Neural cell (in vitro differentiated cells): ENCODE data around the gene MYG1. TPM values are rescaled to one million over a fixed set of nuclear protein-coding genes. Genes with fewer than 3 reads are reported as not detected.

Experiments used
- H2AFZ ChIP-seq: fragments of 200-600, 300-800 bp; sonication (generic), shearing (Covaris generic); 2 replicates; pipeline ENCODE4 v1.6.0; 2014; ENCODE audit warnings: low read depth, mild to moderate bottlenecking, antibody characterized with exemption, low read length, moderate library complexity
- H3F3A ChIP-seq: fragments of 200-600 bp; shearing (Covaris generic); 2 replicates; pipeline ENCODE4 v1.6.1; 2016; ENCODE audit warnings: mild to moderate bottlenecking, moderate library complexity, mixed read lengths, antibody characterized with exemption, low read length; ENCODE audit not compliant: insufficient read depth, poor library complexity, severe bottlenecking
- H3K27ac ChIP-seq: fragments of 200-600, 300-800 bp; sonication (generic), shearing (Covaris generic); 2 replicates; pipeline ENCODE4 v1.5.1; 2014; ENCODE audit warnings: mild to moderate bottlenecking, low read length, moderate library complexity
- H3K27me3 ChIP-seq: fragments of 300-800, 200-600 bp; sonication (generic), shearing (Covaris generic); 2 replicates; pipeline ENCODE4 v1.6.0; 2014; ENCODE audit warnings: mild to moderate bottlenecking, low read depth, low read length, moderate library complexity; ENCODE audit not compliant: insufficient read depth
- H3K36me3 ChIP-seq: fragments of 300-800, 200-600 bp; sonication (generic), shearing (Covaris generic); 2 replicates; pipeline ENCODE4 v1.5.1; 2014; ENCODE audit warnings: mild to moderate bottlenecking, antibody characterized with exemption, low read length, moderate library complexity; ENCODE audit not compliant: insufficient read depth
- H3K4me2 ChIP-seq: fragments of 300-800, 200-600 bp; sonication (generic), shearing (Covaris generic); 2 replicates; pipeline ENCODE4 v1.6.0; 2014; ENCODE audit warnings: mild to moderate bottlenecking, low read length
- H3K4me3 ChIP-seq: fragments of 300-800, 200-600 bp; sonication (generic), shearing (Covaris generic); 2 replicates; pipeline ENCODE4 v1.5.1; 2014; ENCODE audit warnings: mild to moderate bottlenecking, low read length, moderate library complexity
- H3K79me2 ChIP-seq: fragments of 200-600 bp; shearing (Covaris generic); replicated peaks from 2 replicates; pipeline ENCODE4 v1.6.0; 2014; ENCODE audit warnings: mild to moderate bottlenecking, low read length, moderate library complexity; ENCODE audit not compliant: insufficient read depth
- H3K9ac ChIP-seq: fragments of 300-800, 200-600 bp; sonication (generic), shearing (Covaris generic); 2 replicates; pipeline ENCODE4 v1.6.1; 2016; ENCODE audit warnings: mild to moderate bottlenecking, low read length, mixed read lengths
- H3K9me2 ChIP-seq: fragments of 200-600 bp; shearing (Covaris generic); 2 replicates; pipeline ENCODE4 v1.6.1; 2016; ENCODE audit warnings: mild to moderate bottlenecking, low read length, mixed read lengths; ENCODE audit not compliant: insufficient read depth
- H3K9me3 ChIP-seq: fragments of 200-600, 300-800 bp; sonication (generic), shearing (Covaris generic); 2 replicates; pipeline ENCODE4 v1.6.1; 2016; ENCODE audit warnings: mild to moderate bottlenecking, mixed run types, low read length, moderate library complexity, mixed read lengths
- H4K20me1 ChIP-seq: fragments of 200-600 bp; shearing (Covaris generic); 2 replicates; pipeline ENCODE4 v1.6.1; 2016; ENCODE audit warnings: mild to moderate bottlenecking, mixed run types; ENCODE audit not compliant: insufficient read depth
- CTCF ChIP-seq: fragments of 450-650 bp; IDR thresholded peaks from 2 replicates; pipeline ENCODE4 v1.5.1; 2014; ENCODE audit warnings: antibody characterized with exemption, mild to moderate bottlenecking, moderate library complexity; ENCODE audit not compliant: poor library complexity, severe bottlenecking
- EP300 ChIP-seq: fragments of 450-650 bp; conservative IDR thresholded peaks from 2 replicates; pipeline ENCODE4 v1.6.1; 2014; ENCODE audit warnings: antibody characterized with exemption, mild to moderate bottlenecking, moderate library complexity; ENCODE audit not compliant: poor library complexity, severe bottlenecking
- EZH2 ChIP-seq: fragments of 200-600, 300-800 bp; shearing (Covaris generic), sonication (generic); IDR thresholded peaks from 2 replicates; pipeline ENCODE4 v1.6.1; 2014; ENCODE audit warnings: antibody characterized with exemption, low read length, borderline replicate concordance, mild to moderate bottlenecking; ENCODE audit not compliant: insufficient read depth, poor library complexity, severe bottlenecking
- MXI1 ChIP-seq: fragments of 450-650 bp; conservative IDR thresholded peaks from 2 replicates; pipeline ENCODE4 v1.6.1; 2014; ENCODE audit warnings: antibody characterized with exemption, mild to moderate bottlenecking; ENCODE audit not compliant: poor library complexity, severe bottlenecking
- POLR2AphosphoS5 ChIP-seq: IDR thresholded peaks from 2 replicates; pipeline ENCODE4 v1.6.1; 2012
- RAD21 ChIP-seq: fragments of 450-650 bp; conservative IDR thresholded peaks from 2 replicates; pipeline ENCODE4 v1.6.1; 2014; ENCODE audit warnings: antibody characterized with exemption, mild to moderate bottlenecking, moderate library complexity
- SMC3 ChIP-seq: fragments of 450-650 bp; conservative IDR thresholded peaks from 2 replicates; pipeline ENCODE4 v1.6.1; 2014; ENCODE audit warnings: antibody characterized with exemption, mild to moderate bottlenecking, moderate library complexity; ENCODE audit not compliant: poor library complexity
- TAF1 ChIP-seq: IDR thresholded peaks from 2 replicates; pipeline ENCODE4 v1.6.1; 2012; ENCODE audit warnings: low read depth
- polyA plus RNA-seq: library from polyadenylated mRNA; depleted of rRNA; stranded (reverse); fragments of >200 nt; gene quantifications from 2 replicates; pipeline ENCODE4 v1.2.3, GENCODE V29; 2014
- TF ChIP-seq, protein P1 (sequence below): IDR thresholded peaks from 2 replicates; pipeline ENCODE4 v1.6.1; 2012; ENCODE audit warnings: borderline replicate concordance

MYG1 gene
- polyA plus RNA-seq, 1 donor from 2014 or later, result 70.5 TPM

GRCh38 chr12:53267999-53268629 is 31.4 kb upstream of the MYG1 start, which contains the start of gene ESPL1:
Gene ESPL1 (plus strand): TSS chr12:53268299. CDS start chr12:53268767, 468 bp downstream.
- H3K4me3 ChIP-seq, result peak within 1 kb of the TSS; percentile 84
- TF ChIP-seq RAD21, result peak; percentile 52
- TF ChIP-seq CTCF, result peak; percentile 64
- TF ChIP-seq TAF1, result no peak
- TF ChIP-seq MXI1, result peak; percentile 96
- TF ChIP-seq EP300, result peak; percentile 22
- TF ChIP-seq, protein P1, sequence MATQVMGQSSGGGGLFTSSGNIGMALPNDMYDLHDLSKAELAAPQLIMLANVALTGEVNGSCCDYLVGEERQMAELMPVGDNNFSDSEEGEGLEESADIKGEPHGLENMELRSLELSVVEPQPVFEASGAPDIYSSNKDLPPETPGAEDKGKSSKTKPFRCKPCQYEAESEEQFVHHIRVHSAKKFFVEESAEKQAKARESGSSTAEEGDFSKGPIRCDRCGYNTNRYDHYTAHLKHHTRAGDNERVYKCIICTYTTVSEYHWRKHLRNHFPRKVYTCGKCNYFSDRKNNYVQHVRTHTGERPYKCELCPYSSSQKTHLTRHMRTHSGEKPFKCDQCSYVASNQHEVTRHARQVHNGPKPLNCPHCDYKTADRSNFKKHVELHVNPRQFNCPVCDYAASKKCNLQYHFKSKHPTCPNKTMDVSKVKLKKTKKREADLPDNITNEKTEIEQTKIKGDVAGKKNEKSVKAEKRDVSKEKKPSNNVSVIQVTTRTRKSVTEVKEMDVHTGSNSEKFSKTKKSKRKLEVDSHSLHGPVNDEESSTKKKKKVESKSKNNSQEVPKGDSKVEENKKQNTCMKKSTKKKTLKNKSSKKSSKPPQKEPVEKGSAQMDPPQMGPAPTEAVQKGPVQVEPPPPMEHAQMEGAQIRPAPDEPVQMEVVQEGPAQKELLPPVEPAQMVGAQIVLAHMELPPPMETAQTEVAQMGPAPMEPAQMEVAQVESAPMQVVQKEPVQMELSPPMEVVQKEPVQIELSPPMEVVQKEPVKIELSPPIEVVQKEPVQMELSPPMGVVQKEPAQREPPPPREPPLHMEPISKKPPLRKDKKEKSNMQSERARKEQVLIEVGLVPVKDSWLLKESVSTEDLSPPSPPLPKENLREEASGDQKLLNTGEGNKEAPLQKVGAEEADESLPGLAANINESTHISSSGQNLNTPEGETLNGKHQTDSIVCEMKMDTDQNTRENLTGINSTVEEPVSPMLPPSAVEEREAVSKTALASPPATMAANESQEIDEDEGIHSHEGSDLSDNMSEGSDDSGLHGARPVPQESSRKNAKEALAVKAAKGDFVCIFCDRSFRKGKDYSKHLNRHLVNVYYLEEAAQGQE, result no peak
- no peak for TF ChIP-seq POLR2AphosphoS5
- TF ChIP-seq SMC3, result peak; percentile 61
- TF ChIP-seq EZH2, result no peak
- no peaks in the 10 kb centered on the region for H3K9me3 ChIP-seq
- H3F3A ChIP-seq, result no peaks in the 10 kb centered on the region
- H3K27ac ChIP-seq, result no peak within 1 kb of the TSS
- H3K36me3 ChIP-seq, result no peaks in the 10 kb centered on the region
- no peaks in the 10 kb centered on the region for H3K27me3 ChIP-seq
- no peaks in the 10 kb centered on the region for H3K9me2 ChIP-seq
- peak within 1 kb of the TSS; percentile 12 for H2AFZ ChIP-seq
- H4K20me1 ChIP-seq, result no peaks in the 10 kb centered on the region
- peak within 1 kb of the TSS; percentile 97 for H3K4me2 ChIP-seq
- H3K79me2 ChIP-seq, result no peaks in the 10 kb centered on the region
- H3K9ac ChIP-seq, result no peak within 1 kb of the TSS

DNA sequence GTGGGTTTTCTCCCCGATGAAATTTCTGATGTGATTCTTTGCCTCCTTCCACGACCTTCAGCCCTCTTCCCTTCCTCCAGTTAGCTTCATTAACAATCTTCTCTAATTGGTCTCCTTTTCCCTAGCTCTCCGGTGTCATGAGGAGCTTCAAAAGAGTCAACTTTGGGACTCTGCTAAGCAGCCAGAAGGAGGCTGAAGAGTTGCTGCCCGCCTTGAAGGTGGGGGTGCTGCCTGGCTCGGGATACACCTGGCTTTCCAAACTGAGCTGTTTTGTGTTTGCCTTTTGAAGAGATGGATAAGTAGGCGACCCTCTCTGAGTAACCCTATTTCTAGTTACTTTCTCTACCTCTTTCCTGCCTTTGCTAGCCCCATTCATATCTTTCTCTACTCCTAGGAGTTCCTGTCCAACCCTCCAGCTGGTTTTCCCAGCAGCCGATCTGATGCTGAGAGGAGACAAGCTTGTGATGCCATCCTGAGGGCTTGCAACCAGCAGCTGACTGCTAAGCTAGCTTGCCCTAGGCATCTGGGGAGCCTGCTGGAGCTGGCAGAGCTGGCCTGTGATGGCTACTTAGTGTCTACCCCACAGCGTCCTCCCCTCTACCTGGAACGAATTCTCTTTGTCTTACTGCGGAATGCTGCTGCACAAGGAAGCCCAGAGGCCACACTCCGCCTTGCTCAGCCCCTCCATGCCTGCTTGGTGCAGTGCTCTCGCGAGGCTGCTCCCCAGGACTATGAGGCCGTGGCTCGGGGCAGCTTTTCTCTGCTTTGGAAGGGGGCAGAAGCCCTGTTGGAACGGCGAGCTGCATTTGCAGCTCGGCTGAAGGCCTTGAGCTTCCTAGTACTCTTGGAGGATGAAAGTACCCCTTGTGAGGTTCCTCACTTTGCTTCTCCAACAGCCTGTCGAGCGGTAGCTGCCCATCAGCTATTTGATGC is 30.6 kb upstream of the MYG1 start:
- Histone ChIP-seq H3K4me2 (peak overlapping the region; percentile 97), H3K36me3 (no peaks in the 10 kb centered on the region), H3K9me2 (no peaks in the 10 kb centered on the region), H3K27me3 (no peaks in the 10 kb centered on the region), H3K4me3 (peak overlapping the region; percentile 84), H4K20me1 (no peaks in the 10 kb centered on the region), H3K9ac (no peak overlapping the region), H3K9me3 (no peaks in the 10 kb centered on the region), H3K27ac (no peak overlapping the region), H2AFZ (no peak overlapping the region), H3F3A (no peaks in the 10 kb centered on the region), H3K79me2 (no peaks in the 10 kb centered on the region)
- TF ChIP-seq CTCF, result no peak
- TF ChIP-seq POLR2AphosphoS5, result no peak
- TF ChIP-seq RAD21, result no peak
- no peak for TF ChIP-seq MXI1
- no peak for TF ChIP-seq EZH2
- TF ChIP-seq, protein P1, result no peak
- TF ChIP-seq SMC3, result no peak
- no peak for TF ChIP-seq EP300
- TF ChIP-seq TAF1, result no peak
